ENCODE data around the gene NPAS3.

- TF ChIP-seq CTCF (IDR thresholded peaks at IDR 0.05): no peak
- no peak for TF ChIP-seq POLR2A (IDR thresholded peaks at IDR 0.05)
Observed at GRCh38 chr14:33014710-33015109, 76.0 kb downstream of the NPAS3 start.

Measured in breast epithelium (tissue), 3 donors.